HEK293 (cell line): ENCODE data around the gene PRKCE.

ENCODE experiments used
- CTCF ChIA-PET: fragments of 350-600 bp; formaldehyde crosslinking; extraction: SDS; loops from one replicate; lab custom pipeline; 2021; ENCODE audit warnings: antibody characterized with exemption; lab: Yijun Ruan, JAX
- POLR2A ChIA-PET: fragments of 300-600 bp; formaldehyde crosslinking; extraction: SDS; loops from one replicate; lab custom pipeline; 2020; ENCODE audit warnings: antibody characterized with exemption, inconsistent platforms; lab: Yijun Ruan, JAX
- H3K27ac ChIP-seq: fragments of 200-500 bp; sonication (Bioruptor generic); 2 replicates; pipeline ENCODE4 v1.5.1; 2014; ENCODE audit warnings: low read depth, low read length, control low read depth, inconsistent platforms; ENCODE audit errors: extremely low read depth
- H3K36me3 ChIP-seq, 2 experiments: fragments of 200-500 bp in 1 of 2; sonication (Bioruptor generic) in 1 of 2; 1 replicate in 1 of 2; 2 replicates in 1 of 2; pipeline ENCODE4 v1.5.1; 2014 to 2017; ENCODE audit warnings: inconsistent platforms in 2 of 2, low read length in 2 of 2; ENCODE audit not compliant: control insufficient read depth in 2 of 2, insufficient read depth in 1 of 2
- H3K4me1 ChIP-seq: fragments of 200-500 bp; sonication (Bioruptor generic); 2 replicates; pipeline ENCODE4 v1.5.1; 2014; ENCODE audit warnings: mild to moderate bottlenecking, low read length, inconsistent platforms; ENCODE audit not compliant: control insufficient read depth, insufficient read depth
- H3K4me3 ChIP-seq: 2 replicates; pipeline ENCODE4 v1.5.1; 2011; ENCODE audit warnings: low read depth, mild to moderate bottlenecking, control low read depth, low read length, moderate library complexity
- H3K9me3 ChIP-seq: fragments of 200-500 bp; sonication (Bioruptor generic); 2 replicates; pipeline ENCODE4 v1.5.1; 2014; ENCODE audit warnings: low read depth, low read length, inconsistent platforms; ENCODE audit not compliant: control insufficient read depth, insufficient read depth
- GLIS1 ChIP-seq: fragments of 450-650 bp; formaldehyde crosslinking; IDR thresholded peaks from 2 replicates; pipeline ENCODE4 v1.5.1; 2016; ENCODE audit warnings: missing biosample characterization, missing genetic modification characterization
- KLF10 ChIP-seq: fragments of 450-650 bp; IDR thresholded peaks from 2 replicates; pipeline ENCODE4 v1.5.1; 2018; ENCODE audit warnings: missing biosample characterization, mild to moderate bottlenecking, missing genetic modification characterization
- PBX3 ChIP-seq: sonication (generic); formaldehyde crosslinking; IDR thresholded peaks from 2 replicates; pipeline ENCODE4 v1.8.1; 2022; ENCODE audit warnings: mild to moderate bottlenecking, moderate library complexity, missing genetic modification reagents
- PRDM4 ChIP-seq: fragments of 450-650 bp; formaldehyde crosslinking; IDR thresholded peaks from 2 replicates; pipeline ENCODE4 v1.5.1; 2017; ENCODE audit warnings: missing biosample characterization, missing genetic modification characterization
- PRDM6 ChIP-seq: fragments of 450-650 bp; formaldehyde crosslinking; IDR thresholded peaks from 2 replicates; pipeline ENCODE4 v1.5.1; 2017; ENCODE audit warnings: missing biosample characterization, missing genetic modification characterization
- SALL2 ChIP-seq: fragments of 450-650 bp; formaldehyde crosslinking; IDR thresholded peaks from 2 replicates; pipeline ENCODE4 v1.5.0; 2017; ENCODE audit warnings: missing biosample characterization, mild to moderate bottlenecking, missing genetic modification characterization, borderline replicate concordance
- SCRT2 ChIP-seq: fragments of 450-650 bp; formaldehyde crosslinking; IDR thresholded peaks from 2 replicates; pipeline ENCODE4 v1.5.1; 2016; ENCODE audit warnings: missing biosample characterization, missing genetic modification characterization
- YY2 ChIP-seq: fragments of 450-650 bp; formaldehyde crosslinking; IDR thresholded peaks from 2 replicates; pipeline ENCODE4 v1.5.1; 2016; ENCODE audit warnings: missing biosample characterization, missing genetic modification characterization
- ZBTB21 ChIP-seq: fragments of 450-650 bp; formaldehyde crosslinking; IDR thresholded peaks from 2 replicates; pipeline ENCODE4 v1.5.1; 2017; ENCODE audit warnings: missing biosample characterization, missing genetic modification characterization
- ZBTB8A ChIP-seq: fragments of 450-650 bp; formaldehyde crosslinking; IDR thresholded peaks from 2 replicates; pipeline ENCODE4 v1.5.1; 2016; ENCODE audit warnings: missing biosample characterization, missing genetic modification characterization
- ZNF140 ChIP-seq: fragments of 450-650 bp; formaldehyde crosslinking; IDR thresholded peaks from 2 replicates; pipeline ENCODE4 v1.5.1; 2016; ENCODE audit warnings: missing biosample characterization, missing genetic modification characterization
- ZNF155 ChIP-seq: fragments of 450-650 bp; formaldehyde crosslinking; IDR thresholded peaks from 2 replicates; pipeline ENCODE4 v1.5.1; 2016; ENCODE audit warnings: missing biosample characterization, missing genetic modification characterization
- ZNF184 ChIP-seq: fragments of 450-650 bp; IDR thresholded peaks from 2 replicates; pipeline ENCODE4 v1.5.1; 2018; ENCODE audit warnings: missing biosample characterization, mild to moderate bottlenecking, missing genetic modification characterization
- ZNF2 ChIP-seq: fragments of 450-650 bp; formaldehyde crosslinking; IDR thresholded peaks from 2 replicates; pipeline ENCODE4 v1.5.1; 2016; ENCODE audit warnings: missing biosample characterization, missing genetic modification characterization
- ZNF610 ChIP-seq: fragments of 450-650 bp; formaldehyde crosslinking; IDR thresholded peaks from 2 replicates; pipeline ENCODE4 v1.5.1; 2016; ENCODE audit warnings: missing biosample characterization, missing genetic modification characterization, borderline replicate concordance
- ZNF701 ChIP-seq: fragments of 450-650 bp; formaldehyde crosslinking; IDR thresholded peaks from 2 replicates; pipeline ENCODE4 v1.5.1; 2016; ENCODE audit warnings: missing biosample characterization, missing genetic modification characterization
- ZSCAN16 ChIP-seq: fragments of 450-650 bp; formaldehyde crosslinking; IDR thresholded peaks from 2 replicates; pipeline ENCODE4 v1.5.1; 2016; ENCODE audit warnings: missing biosample characterization, missing genetic modification characterization

The PRKCE gene

GRCh38 chr2:45994060-45994459, 342.6 kb downstream of the PRKCE start:
- Histone ChIP-seq H3K9me3 (no peaks in the 10 kb centered on the region), H3K27ac (no peak overlapping the region), H3K4me1 (no peaks in the 10 kb centered on the region), H3K36me3 (no peaks in the 10 kb centered on the region), H3K4me3 (no peak overlapping the region)
- ChIA-PET POLR2A (interaction anchor here (0.6 kb wide), 2 partner anchors 50 to 306 kb away, joined by 3 to 6 read pairs; no protein-coding TSS in a partner anchor), CTCF (interaction anchor here (0.6 to 1.7 kb wide), 20 partner anchors 9 to 1328 kb away, joined by 3 to 19 read pairs (median 3); no protein-coding TSS in a partner anchor)
- TF ChIP-seq ZNF610 (tag by site-specific recombination), result no peak
- TF ChIP-seq ZNF155 (tag by site-specific recombination), result no peak
- TF ChIP-seq ZBTB21 (tag by site-specific recombination), result no peak
- no peak for TF ChIP-seq PRDM4 (tag by site-specific recombination)
- no peak for TF ChIP-seq ZNF2

- peaks cover 0 to 16% of the 10 kb centered on the region in 2 experiments; a peak in 1 of 3 replicates for H3K36me3 ChIP-seq
- CTCF ChIA-PET, result interaction anchor here (0.7 to 1.2 kb wide), 3 partner anchors 9 to 24 kb away, joined by 3 to 4 read pairs (median 3); no protein-coding TSS in a partner anchor
Observed at GRCh38 chr2:46000660-46001059, 349.2 kb downstream of the PRKCE start.

GRCh38 chr2:46001290-46001689, 349.8 kb downstream of the PRKCE start:
- POLR2A ChIA-PET, result no interaction called here
- CTCF ChIA-PET, result interaction anchor here (0.7 to 3.2 kb wide), 3 partner anchors 8 to 25 kb away, joined by 3 to 19 read pairs (median 7); no protein-coding TSS in a partner anchor
- Histone ChIP-seq H3K4me1 (no peaks in the 10 kb centered on the region), H3K36me3 (peaks cover 0 to 16% of the 10 kb centered on the region in 2 experiments; a peak in 1 of 3 replicates), H3K9me3 (no peaks in the 10 kb centered on the region), H3K27ac (no peak overlapping the region), H3K4me3 (no peak overlapping the region)
- TF ChIP-seq PBX3 (no peak), ZNF184 (tag by site-specific recombination) (no peak), YY2 (no peak), PRDM6 (no peak), ZNF701 (no peak), KLF10 (tag by site-specific recombination) (no peak), GLIS1 (no peak), ZSCAN16 (tag by site-specific recombination) (no peak), ZNF140 (tag by site-specific recombination) (no peak), SALL2 (tag by site-specific recombination) (no peak)

More at GRCh38 chr2:46000660-46001059, 349.2 kb downstream of the PRKCE start:
- POLR2A ChIA-PET, result no interaction called here
- Histone ChIP-seq H3K27ac (no peak overlapping the region), H3K9me3 (no peaks in the 10 kb centered on the region), H3K4me1 (no peaks in the 10 kb centered on the region)
- no peak for TF ChIP-seq SCRT2 (tag by site-specific recombination)
- TF ChIP-seq ZBTB8A (tag by site-specific recombination), result no peak
- TF ChIP-seq, all 188 proteins: peak for 0
- H3K4me3 ChIP-seq, result no peak overlapping the region
